GM18858 (cell line): ENCODE measurements around the gene RIGI.
"Not testable (repeated sequence)": the region's sequence is repeated elsewhere in the genome, so short reads cannot be mapped to it uniquely, and the experiment has no call there.

Experiments
- ATAC-seq: cut with Tn5 transposase; IDR thresholded peaks from one replicate; pipeline ENCODE4 v1.9.1; 2021; ENCODE audit not compliant: unreplicated experiment

The RIGI gene

DNA sequence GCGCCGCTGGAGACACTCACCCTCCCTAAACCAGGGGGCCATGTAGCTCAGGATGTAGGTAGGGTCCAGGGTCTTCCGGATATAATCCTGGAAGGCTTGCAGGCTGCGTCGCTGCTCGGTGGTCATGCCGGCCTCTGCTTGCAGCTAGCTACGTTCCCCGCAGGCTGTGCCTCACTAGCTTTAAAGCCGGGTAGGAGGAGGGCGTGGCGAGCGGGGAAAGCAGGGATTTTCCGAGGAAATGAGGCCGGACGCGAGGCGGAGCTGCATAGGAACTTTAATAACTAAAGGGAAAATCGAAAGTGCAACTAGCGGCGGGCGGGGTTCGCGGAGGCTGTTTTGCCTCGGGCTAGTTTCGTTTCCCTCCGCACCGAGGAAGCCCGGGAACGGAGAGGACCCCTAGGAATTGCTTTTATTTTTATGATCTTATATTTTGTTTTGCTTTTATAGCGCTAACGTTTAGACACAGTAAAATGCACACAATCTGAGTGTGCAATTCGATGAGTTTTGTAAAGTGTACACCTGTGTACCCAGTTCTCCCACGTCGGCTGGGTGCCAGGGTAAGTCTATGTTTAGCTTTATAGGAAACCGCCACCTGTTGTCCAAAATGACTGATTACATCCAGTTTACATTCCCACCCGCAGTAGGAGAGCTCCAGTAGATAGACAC, at the start of gene RIGI:
Gene RIGI (minus strand): TSS at position 156 of the 666 bp plus-strand sequence. CDS start 30 bp downstream, at position 126.
- peak; percentile 67 for ATAC-seq

- ATAC-seq = no peak
Measured at GRCh38 chr9:32574858-32575257, 48.9 kb upstream of the RIGI start.

- no peak for ATAC-seq
Measured at GRCh38 chr9:32573821-32574220, 47.8 kb upstream of the RIGI start.

- ATAC-seq = peak; percentile 78
Measured at GRCh38 chr9:32572900-32573523, 47.0 kb upstream of the RIGI start, which contains the start of gene NDUFB6. Gene NDUFB6, minus strand, starts transcription at chr9:32573159. Its CDS starts 99 bp downstream, at chr9:32573060.

DNA sequence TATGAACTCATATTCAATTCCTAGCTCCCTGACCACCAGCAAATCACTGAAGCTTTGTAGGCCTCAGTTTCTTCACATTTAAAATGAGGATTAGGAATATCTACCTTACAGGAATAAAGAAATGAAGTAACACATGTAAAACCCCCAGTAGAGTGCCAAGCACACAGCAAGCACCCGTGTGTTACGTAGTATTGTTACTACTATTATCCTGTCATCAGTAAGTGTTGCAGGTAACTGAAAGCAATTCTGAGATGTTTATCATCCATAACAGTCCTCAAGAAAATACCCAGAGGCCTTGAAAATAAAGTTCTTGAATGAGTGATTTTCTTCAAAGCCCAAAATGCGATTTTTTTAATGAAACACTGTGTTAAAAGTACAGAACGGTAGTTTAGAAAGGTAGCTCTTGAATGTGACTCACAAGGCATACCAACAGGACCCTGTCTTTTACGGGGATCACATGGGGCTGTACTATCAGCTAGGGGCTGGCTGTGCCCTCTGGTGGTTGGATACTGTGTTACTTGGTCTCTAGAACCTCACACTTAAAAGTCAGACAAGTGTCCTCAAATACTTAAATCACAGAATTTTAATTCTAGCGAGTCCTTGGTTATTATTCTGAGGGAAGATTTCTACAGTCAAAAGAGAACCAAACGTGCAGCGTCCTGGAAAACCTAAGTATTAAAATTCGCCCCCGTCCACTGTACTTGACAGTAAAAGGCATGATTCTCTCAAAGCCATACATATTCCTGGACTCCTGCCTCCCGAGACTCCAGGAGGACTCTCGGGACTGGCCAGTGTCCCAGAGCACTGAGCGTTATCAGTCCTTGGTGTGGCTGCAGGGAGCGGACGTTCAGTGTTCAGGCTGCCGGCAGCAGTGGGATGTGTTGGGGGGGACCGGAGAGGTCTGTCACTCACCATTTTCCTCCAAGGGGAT, 46.2 kb upstream of the RIGI start:
- peak; percentile 90 for ATAC-seq

GRCh38 chr9:32570262-32570661, 44.3 kb upstream of the RIGI start:
- ATAC-seq = no peak

DNA sequence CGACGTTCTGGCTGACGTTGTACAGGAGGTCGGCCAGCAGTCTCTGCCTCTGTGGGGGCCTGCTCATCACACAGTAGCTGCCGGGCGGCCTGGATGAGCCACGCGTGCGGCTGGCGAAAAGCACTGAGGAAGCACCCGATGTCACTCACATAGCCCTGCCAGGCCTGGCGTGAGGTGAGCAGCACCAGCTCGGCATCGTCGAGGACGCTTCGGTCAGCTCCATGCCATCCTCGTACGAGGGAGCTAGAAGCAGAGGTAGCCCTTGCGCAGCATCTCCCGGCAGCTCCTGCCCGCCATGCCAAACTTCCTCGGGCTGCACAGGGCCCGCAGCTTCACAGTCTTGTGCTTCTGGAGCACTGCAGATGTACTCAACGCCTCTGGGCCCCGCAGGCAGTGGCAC, 40.8 kb upstream of the RIGI start:
- no peak for ATAC-seq

GRCh38 chr9:32565967-32566366, 40.0 kb upstream of the RIGI start:
- ATAC-seq = no peak

DNA sequence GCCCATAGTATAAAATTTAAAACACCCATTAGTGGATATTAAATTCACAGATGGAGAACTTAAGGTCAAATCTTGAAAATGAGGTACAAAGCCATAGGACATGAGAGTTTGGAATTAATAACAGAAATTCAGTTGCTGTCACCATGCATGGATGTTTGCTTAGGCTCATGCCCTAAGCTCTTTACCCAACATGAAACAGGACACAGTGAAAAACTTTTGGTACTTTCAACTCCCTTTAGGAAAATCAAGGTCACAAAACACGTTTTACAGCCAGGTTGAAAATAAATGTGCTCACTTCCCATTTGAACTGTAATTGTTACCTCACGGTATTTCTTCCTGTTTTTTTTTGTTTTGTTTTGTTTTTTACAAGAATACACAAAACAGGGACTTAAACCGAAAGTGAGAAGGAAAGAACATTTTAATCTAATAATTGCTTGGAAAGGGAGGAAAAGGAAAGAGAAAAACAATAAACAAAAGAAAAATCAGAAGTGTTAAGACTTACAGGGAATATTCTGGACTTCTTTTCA, 32.5 kb upstream of the RIGI start:
- ATAC-seq = no peak

GRCh38 chr9:32554591-32554990, 28.6 kb upstream of the RIGI start:
- no peak for ATAC-seq

DNA sequence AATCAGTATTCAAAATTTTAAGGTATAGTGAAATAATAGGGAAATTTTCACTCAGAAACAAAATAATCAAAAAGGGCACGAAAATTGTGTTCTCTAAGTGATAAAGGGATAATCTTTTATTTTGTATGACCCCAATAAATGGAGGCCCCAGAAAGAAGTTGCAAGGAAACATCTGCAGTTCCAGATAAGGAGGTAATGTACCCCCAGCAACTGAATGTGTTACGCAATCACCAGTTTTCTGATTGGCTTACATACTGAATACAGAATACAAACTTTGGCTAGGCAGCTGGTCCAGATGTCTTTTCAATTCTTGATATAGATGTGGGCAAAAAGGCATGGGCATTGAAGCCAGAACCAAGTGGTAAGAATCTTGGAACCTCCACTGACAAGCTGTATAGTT, 28.1 kb upstream of the RIGI start:
- no peak for ATAC-seq

GRCh38 chr9:32552172-32552872, 26.3 kb upstream of the RIGI start, which contains the start of the genes SMIM27 and TOPORS:
Gene SMIM27, plus strand, starts transcription at chr9:32552327. Its CDS starts 108 bp downstream, at chr9:32552435.
Gene TOPORS, minus strand, starts transcription at chr9:32552586. Its CDS starts 150 bp downstream, at chr9:32552436.
- peak; percentile 56 for ATAC-seq

- ATAC-seq = no peak
Measured at GRCh38 chr9:32551276-32552051, 25.5 kb upstream of the RIGI start.

- ATAC-seq = peak; percentile 42
Measured at GRCh38 chr9:32550562-32551275, 24.7 kb upstream of the RIGI start.

DNA sequence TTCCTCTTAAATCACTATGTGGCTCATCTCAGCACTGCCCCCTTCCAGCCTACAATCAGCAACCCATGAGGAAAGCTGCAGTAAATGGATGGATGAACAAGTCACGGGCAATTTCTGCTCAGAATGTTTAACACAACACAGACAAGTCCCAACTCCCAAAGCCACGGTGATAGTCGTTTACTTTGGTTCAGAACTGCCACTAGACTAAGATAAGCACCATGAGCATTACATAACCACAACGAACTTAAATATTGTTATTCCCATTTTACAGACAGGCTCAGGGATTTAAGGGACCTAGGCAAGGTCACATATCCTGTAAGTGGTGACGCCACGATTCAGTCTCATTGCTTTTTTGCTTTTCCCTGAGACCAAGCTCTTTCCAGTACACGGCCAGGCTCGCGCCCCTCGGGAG, 24.2 kb upstream of the RIGI start:
- no peak for ATAC-seq

DNA sequence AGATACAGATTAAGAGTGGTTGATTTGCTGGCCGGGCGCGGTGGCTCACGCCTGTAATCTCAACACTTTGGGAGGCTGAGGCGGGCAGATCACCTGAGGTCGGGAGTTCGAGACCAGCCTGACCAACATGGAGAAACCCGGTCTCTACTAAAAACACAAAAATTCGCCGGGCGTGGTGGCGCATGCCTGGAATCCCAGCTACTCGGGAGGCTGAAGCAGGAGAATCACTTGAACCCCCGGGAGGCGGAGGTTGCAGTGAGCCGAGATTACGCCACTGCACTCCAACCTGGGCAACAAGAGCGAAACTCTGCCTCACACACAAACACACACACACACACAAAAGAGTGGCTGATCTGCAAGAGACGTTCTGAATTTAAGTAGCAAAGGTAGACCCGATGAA, 22.2 kb upstream of the RIGI start:
- not testable (repeated sequence) for ATAC-seq

- ATAC-seq = no peak
Measured at GRCh38 chr9:32545884-32546283, 19.9 kb upstream of the RIGI start.

GRCh38 chr9:32543047-32543446, 17.1 kb upstream of the RIGI start:
- no peak for ATAC-seq

- ATAC-seq = no peak
Measured at GRCh38 chr9:32533816-32534215, 7.8 kb upstream of the RIGI start.
